Neural crest cell (in vitro differentiated cells): Measurements from ENCODE around the gene GARRE1. TPM values are rescaled to one million over a fixed set of nuclear protein-coding genes. Genes with fewer than 3 reads are reported as not detected.
"Not testable (repeated sequence)": the region's sequence is repeated elsewhere in the genome, so short reads cannot be mapped to it uniquely, and the experiment has no call there.

Experiments used
- DNase-seq: peaks from one replicate; pipeline ENCODE4 v3.0.0; 2021; ENCODE audit warnings: low read depth, mixed read lengths, low spot score
- H3K27ac Mint-ChIP-seq: one replicate; pipeline ENCODE4 v1.8.0; 2021; ENCODE audit warnings: mild to moderate bottlenecking, mixed read lengths; ENCODE audit not compliant: unreplicated experiment
- H3K27me3 Mint-ChIP-seq: 2 replicates; pipeline ENCODE4 v1.8.0; 2021; ENCODE audit warnings: low read depth, mild to moderate bottlenecking, mixed read lengths
- H3K36me3 Mint-ChIP-seq: 2 replicates; pipeline ENCODE4 v1.8.0; 2021; ENCODE audit warnings: low read depth, mild to moderate bottlenecking, mixed read lengths
- H3K4me1 Mint-ChIP-seq: 2 replicates; pipeline ENCODE4 v1.8.0; 2021; ENCODE audit warnings: mixed read lengths
- H3K4me3 Mint-ChIP-seq: one replicate; pipeline ENCODE4 v1.8.0; 2021; ENCODE audit warnings: mild to moderate bottlenecking, mixed read lengths
- H3K9me3 Mint-ChIP-seq: 2 replicates; pipeline ENCODE4 v1.8.0; 2021; ENCODE audit warnings: mixed read lengths
- total RNA-seq: library from RNA; stranded (reverse); gene quantifications from 2 replicates; pipeline ENCODE4 v1.2.1, GENCODE V29; 2021
- TF ChIP-seq, protein P1 (sequence below): fragments of 200-600 bp; sonication (generic); conservative IDR thresholded peaks from 2 replicates; pipeline ENCODE4 v1.5.0; 2021; ENCODE audit warnings: antibody characterized with exemption, mild to moderate bottlenecking

GARRE1 gene
- total RNA-seq, 1 donor from 2014 or later: 20.0 TPM

DNA sequence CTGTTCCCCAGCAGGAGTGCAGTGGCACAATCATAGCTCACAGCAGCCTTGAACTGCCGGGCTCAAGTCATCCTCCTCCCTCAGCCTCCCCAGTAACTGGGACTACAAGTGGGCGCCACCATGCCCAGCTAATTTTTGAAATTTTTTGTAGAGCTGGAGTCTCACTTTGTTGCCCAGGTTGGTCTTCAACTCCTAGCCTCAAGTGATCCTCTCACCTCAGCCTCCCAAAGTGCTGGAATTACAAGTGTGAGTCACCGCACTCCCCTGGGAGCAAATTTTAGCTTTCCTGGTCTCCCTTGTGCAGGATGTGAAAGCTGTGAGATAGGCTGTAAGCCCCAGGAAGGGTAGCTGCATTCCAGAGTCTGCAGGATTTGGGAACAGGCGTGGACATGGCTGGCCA lies 5.4 kb upstream of the GARRE1 start:
- Mint-ChIP-seq H3K4me3 (no peak overlapping the region), H3K27me3 (no peaks in the 10 kb centered on the region), H3K27ac (no peak overlapping the region), H3K36me3 (peaks cover 3% of the 10 kb centered on the region), H3K9me3 (no peaks in the 10 kb centered on the region), H3K4me1 (peaks cover 3% of the 10 kb centered on the region)
- TF ChIP-seq, protein P1, sequence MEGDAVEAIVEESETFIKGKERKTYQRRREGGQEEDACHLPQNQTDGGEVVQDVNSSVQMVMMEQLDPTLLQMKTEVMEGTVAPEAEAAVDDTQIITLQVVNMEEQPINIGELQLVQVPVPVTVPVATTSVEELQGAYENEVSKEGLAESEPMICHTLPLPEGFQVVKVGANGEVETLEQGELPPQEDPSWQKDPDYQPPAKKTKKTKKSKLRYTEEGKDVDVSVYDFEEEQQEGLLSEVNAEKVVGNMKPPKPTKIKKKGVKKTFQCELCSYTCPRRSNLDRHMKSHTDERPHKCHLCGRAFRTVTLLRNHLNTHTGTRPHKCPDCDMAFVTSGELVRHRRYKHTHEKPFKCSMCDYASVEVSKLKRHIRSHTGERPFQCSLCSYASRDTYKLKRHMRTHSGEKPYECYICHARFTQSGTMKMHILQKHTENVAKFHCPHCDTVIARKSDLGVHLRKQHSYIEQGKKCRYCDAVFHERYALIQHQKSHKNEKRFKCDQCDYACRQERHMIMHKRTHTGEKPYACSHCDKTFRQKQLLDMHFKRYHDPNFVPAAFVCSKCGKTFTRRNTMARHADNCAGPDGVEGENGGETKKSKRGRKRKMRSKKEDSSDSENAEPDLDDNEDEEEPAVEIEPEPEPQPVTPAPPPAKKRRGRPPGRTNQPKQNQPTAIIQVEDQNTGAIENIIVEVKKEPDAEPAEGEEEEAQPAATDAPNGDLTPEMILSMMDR: no peak
- no peak for DNase-seq

GRCh38 chr19:34253167-34253566 lies 1.2 kb upstream of the GARRE1 start:
- not testable (repeated sequence) for H3K9me3 Mint-ChIP-seq, H3K36me3 Mint-ChIP-seq

GRCh38 chr19:34253681-34254045 lies 691 bp upstream of the GARRE1 start:
- H3K9me3 Mint-ChIP-seq, H3K27me3 Mint-ChIP-seq, H3K36me3 Mint-ChIP-seq, DNase-seq: not testable (repeated sequence)
- Mint-ChIP-seq H3K4me3 (peak overlapping the region; percentile 93), H3K4me1 (peaks cover 16% of the 10 kb centered on the region), H3K27ac (peak overlapping the region; percentile 60)

More at GRCh38 chr19:34253167-34253566, 1.2 kb upstream of the GARRE1 start:
- DNase-seq, H3K27ac Mint-ChIP-seq, H3K27me3 Mint-ChIP-seq: not testable (repeated sequence)
- H3K4me1 Mint-ChIP-seq: peaks cover 16% of the 10 kb centered on the region
- peak overlapping the region; percentile 93 for H3K4me3 Mint-ChIP-seq

- Mint-ChIP-seq H3K4me3 (peak overlapping the region; percentile 85), H3K27ac (no peak overlapping the region), H3K4me1 (peaks cover 16% of the 10 kb centered on the region), H3K9me3 (no peaks in the 10 kb centered on the region), H3K36me3 (no peaks in the 10 kb centered on the region), H3K27me3 (no peaks in the 10 kb centered on the region)
- TF ChIP-seq, protein P1: no peak
- DNase-seq: peak; percentile 39
Measured at GRCh38 chr19:34254698-34255432, 511 bp downstream of the GARRE1 start.

- TF ChIP-seq, protein P1: no peak
- peaks cover 16% of the 10 kb centered on the region for H3K4me1 Mint-ChIP-seq
- no peaks in the 10 kb centered on the region for H3K27me3 Mint-ChIP-seq
- H3K27ac Mint-ChIP-seq: no peak overlapping the region
- peak overlapping the region; percentile 85 for H3K4me3 Mint-ChIP-seq
- no peak for DNase-seq
- no peaks in the 10 kb centered on the region for H3K9me3 Mint-ChIP-seq
- no peaks in the 10 kb centered on the region for H3K36me3 Mint-ChIP-seq
Measured at GRCh38 chr19:34255546-34255945, 1.2 kb downstream of the GARRE1 start.

- Mint-ChIP-seq H3K9me3 (no peaks in the 10 kb centered on the region), H3K4me1 (peaks cover 23% of the 10 kb centered on the region), H3K36me3 (no peaks in the 10 kb centered on the region), H3K27ac (no peak overlapping the region), H3K27me3 (no peaks in the 10 kb centered on the region), H3K4me3 (peak overlapping the region; percentile 73)
- no peak for DNase-seq
- TF ChIP-seq, protein P1: no peak
Measured at GRCh38 chr19:34256835-34257558, 2.6 kb downstream of the GARRE1 start.
